ENCODE measurements around the gene FAM171A2. TPM values are rescaled to one million over a fixed set of nuclear protein-coding genes. Genes with fewer than 3 reads are reported as not detected.
"Not testable (repeated sequence)": the region's sequence is repeated elsewhere in the genome, so short reads cannot be mapped to it uniquely, and the experiment has no call there.

Gene FAM171A2
- polyA plus RNA-seq, 3 donors, result 23.9 to 45.2 (median 36.9) TPM

- DNase-seq (ENCODE audit: extremely low read depth in 1 of 11, low read depth in 9 of 11, low spot score in 4 of 11), result no peak
Observed at GRCh38 chr17:44387804-44388203, 24.2 kb upstream of the FAM171A2 start.

DNA sequence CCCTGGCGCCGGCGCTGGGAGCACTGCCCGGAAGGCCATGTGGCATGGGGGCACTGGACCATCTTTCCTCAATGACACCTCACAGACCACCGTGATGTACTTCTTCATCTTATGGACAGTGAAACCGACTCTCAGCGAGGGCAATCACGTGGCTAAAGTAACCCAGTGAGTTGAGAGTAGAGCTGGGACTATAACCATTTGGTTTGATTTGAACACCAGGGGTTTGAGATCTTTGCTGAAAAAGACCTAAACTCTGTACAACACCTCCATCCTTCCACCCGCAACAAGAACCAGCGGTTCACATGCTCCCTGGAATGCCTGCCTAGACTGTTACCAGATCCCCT, 22.5 kb upstream of the FAM171A2 start:
- no peak for DNase-seq (ENCODE audit: extremely low read depth in 1 of 11, low read depth in 9 of 11, low spot score in 4 of 11)

- DNase-seq (ENCODE audit: extremely low read depth in 1 of 11, low read depth in 9 of 11, low spot score in 4 of 11), result peak in 6 of 11 donors; percentile 44 to 79 (median 76)
Observed at GRCh38 chr17:44385287-44386181, 21.9 kb upstream of the FAM171A2 start.

DNA sequence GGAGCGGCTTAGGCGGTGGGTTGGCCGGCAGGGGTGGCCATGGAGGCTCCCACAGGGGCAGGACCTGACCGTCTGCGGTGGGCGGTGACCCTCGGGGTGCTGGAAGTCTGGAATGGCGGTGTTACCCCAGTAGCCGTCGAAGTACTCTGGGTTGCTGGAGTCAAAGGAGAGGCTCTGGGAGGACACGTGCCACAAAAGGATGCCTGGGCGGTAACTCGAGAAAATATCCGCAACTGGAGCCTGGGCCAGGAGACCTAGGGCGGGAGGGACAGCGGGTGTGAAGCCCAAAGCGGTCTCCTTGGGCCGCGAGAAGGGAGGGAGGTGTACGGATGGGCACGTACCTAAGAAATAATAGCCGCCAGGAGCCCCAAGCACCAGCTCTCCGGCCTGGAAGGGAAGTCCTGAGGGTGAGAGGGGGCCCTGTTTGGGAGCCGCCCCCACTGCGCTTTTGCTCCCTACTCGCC, 21.2 kb upstream of the FAM171A2 start:
- DNase-seq (ENCODE audit: extremely low read depth in 1 of 11, low read depth in 9 of 11, low spot score in 4 of 11), result no peak

- no peak for DNase-seq (ENCODE audit: extremely low read depth in 1 of 11, low read depth in 9 of 11, low spot score in 4 of 11)
Observed at GRCh38 chr17:44384281-44384822, 20.7 kb upstream of the FAM171A2 start.

DNA sequence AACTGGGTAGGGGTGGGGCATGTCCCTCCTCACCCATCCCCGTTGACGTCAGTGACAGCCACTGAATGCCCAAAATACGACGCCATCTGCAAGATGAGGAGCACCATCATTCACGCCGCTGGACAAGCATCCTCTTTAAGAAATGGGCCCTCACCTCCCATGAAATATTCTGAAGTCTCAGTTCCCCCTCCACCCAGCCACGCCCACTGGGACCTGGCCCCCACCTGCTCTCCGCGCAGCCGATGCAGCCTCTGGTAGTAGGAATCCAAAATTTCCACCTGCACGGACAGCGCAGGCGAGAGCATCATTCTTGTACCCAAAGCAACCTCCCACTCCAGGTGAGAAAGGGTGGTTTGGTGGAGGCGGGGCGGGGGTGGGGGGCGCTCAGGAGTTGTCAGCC, 20.2 kb upstream of the FAM171A2 start:
- DNase-seq (ENCODE audit: extremely low read depth in 1 of 11, low read depth in 9 of 11, low spot score in 4 of 11), result no peak

DNA sequence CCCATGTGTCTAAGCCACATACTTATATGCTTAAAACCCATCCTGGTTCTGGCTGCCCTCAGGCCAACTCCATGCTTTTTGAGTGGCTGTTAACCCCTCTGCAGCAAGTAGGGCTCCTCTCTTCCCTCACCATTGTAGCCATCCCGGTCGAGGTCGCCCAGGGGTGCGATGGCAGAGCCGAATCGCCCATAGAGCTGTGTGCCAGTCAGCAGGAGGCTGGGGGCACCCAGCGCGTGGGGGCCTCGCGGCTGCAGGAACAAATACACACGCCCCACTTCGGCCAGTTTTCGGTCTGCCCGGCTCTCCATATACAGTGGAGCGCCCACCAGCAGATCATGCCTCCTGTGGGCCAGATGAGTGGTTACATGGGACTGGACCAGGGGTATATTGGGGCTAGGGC, 19.7 kb upstream of the FAM171A2 start:
- no peak for DNase-seq (ENCODE audit: extremely low read depth in 1 of 11, low read depth in 9 of 11, low spot score in 4 of 11)

GRCh38 chr17:44382917-44383316, 19.3 kb upstream of the FAM171A2 start:
- no peak for DNase-seq (ENCODE audit: extremely low read depth in 1 of 11, low read depth in 9 of 11, low spot score in 4 of 11)

- no peak for DNase-seq (ENCODE audit: extremely low read depth in 1 of 11, low read depth in 9 of 11, low spot score in 4 of 11)
Observed at GRCh38 chr17:44381810-44382305, 18.2 kb upstream of the FAM171A2 start.

DNA sequence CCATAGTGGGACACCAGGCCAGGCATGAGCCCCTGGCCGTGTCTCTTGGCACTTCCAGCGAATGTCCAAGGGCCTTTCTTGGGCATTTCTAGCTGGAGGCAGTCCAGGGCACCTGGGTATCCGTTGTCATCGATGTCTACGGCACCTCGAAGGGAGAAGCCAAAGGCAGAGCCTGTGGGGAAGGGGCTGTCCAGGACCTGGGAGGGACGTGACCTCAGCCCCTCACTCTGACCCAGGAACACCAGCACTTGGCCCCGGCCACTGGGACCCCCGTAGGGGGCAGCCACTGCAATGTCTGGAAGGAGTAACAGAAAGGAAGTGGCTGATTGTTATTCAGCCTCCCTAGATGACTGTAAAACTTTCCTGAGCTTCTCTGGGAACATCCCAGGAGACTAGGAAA, 17.1 kb upstream of the FAM171A2 start:
- DNase-seq (ENCODE audit: extremely low read depth in 1 of 11, low read depth in 9 of 11, low spot score in 4 of 11), result no peak

DNA sequence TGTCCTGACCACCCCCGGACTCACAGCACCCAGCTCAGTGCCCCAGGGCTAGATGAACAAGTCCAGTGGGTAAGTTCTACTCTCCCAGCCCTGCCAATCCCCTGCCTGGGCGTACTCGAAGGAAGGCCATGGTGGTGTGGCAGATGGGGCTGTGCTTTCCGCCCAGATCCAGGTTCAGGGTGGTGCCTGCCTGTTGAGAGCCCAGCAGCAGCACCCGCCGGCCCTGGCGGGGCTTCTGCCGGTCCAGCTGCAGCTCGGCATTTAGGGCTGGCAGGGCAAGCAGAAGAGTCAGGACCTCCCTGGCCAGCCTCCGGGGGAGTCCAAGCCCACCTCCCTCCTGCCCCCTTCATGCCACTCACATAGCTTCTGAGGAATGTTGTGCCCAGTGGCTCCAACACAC, 16.2 kb upstream of the FAM171A2 start:
- DNase-seq (ENCODE audit: extremely low read depth in 1 of 11, low read depth in 9 of 11, low spot score in 4 of 11), result no peak

- DNase-seq (ENCODE audit: extremely low read depth in 1 of 11, low read depth in 9 of 11, low spot score in 4 of 11), result no peak
Observed at GRCh38 chr17:44378171-44378705, 14.6 kb upstream of the FAM171A2 start.

- DNase-seq (ENCODE audit: extremely low read depth in 1 of 11, low read depth in 9 of 11, low spot score in 4 of 11), result no peak
Observed at GRCh38 chr17:44376779-44377178, 13.1 kb upstream of the FAM171A2 start.

DNA sequence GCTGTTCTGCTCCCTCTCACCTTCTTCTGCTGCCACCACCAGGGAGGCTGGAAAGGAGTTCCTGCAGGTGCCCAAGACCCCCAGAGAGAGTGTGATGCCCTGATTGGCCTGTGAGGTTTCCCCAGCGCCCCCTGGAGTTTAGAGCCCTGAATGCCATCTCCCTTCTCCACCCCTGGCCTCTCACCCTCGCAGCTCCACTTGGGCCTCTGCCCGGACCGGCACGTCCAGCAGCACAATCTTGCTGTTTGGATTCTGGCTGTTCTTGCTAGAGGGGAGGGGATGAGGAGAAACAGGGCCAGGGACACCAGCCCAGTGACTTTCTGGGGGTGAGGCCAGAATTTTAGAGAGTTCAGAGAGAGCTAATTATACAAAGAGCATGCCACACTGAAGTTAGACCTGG, 12.5 kb upstream of the FAM171A2 start:
- DNase-seq (ENCODE audit: extremely low read depth in 1 of 11, low read depth in 9 of 11, low spot score in 4 of 11), result no peak

- no peak for DNase-seq (ENCODE audit: extremely low read depth in 1 of 11, low read depth in 9 of 11, low spot score in 4 of 11)
Observed at GRCh38 chr17:44375196-44376017, 11.8 kb upstream of the FAM171A2 start.

DNA sequence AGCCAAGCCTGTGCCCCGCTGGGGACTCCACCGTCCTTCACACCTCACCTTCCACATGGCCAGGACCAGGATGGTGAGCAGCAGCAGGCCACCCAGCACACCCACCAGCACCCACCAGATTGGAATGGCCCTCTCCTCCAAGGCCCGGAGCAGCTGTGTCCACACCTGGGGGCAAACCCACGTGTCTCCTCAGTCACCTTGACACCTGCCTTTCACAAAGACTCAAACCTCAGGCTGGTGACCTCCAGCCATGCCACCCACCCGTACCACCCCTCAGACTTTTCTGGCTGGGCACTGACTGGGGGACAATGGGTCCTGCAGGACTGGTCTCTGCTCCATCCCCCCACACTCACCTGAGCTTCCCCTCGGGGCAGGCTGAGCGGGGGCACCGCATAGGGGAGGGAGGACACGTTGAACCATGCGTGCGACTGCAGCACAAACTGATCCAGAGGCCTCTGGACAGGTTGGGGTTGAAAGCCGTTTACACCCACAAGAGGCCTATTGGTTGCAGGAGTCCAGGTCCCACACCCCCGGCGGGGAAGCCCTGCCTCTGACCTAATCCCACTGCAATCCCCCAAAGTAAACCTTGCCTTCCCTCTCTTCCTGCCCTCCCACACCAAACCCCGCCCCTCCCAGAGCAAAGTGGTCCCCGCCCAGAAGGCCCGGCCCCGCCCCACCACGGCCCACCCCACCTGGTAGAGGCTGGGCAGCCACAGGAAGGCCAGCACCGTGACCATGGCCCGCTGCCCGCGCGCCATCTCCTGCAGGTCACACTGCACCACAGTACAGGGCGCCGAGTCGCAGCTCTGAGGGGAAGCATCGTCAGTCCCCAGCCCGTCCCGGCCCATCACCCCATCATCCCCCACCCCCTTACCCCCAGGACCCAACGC, 10.9 kb upstream of the FAM171A2 start:
- DNase-seq (ENCODE audit: extremely low read depth in 1 of 11, low read depth in 9 of 11, low spot score in 4 of 11), result peak in 1 of 11 donors; percentile 25

- no peak for DNase-seq (ENCODE audit: extremely low read depth in 1 of 11, low read depth in 9 of 11, low spot score in 4 of 11)
Observed at GRCh38 chr17:44372036-44372435, 8.4 kb upstream of the FAM171A2 start.

- not testable (repeated sequence) for DNase-seq (ENCODE audit: extremely low read depth in 1 of 11, low read depth in 9 of 11, low spot score in 4 of 11)
Observed at GRCh38 chr17:44369414-44370023, 5.9 kb upstream of the FAM171A2 start.

Measured in renal cortex interstitium (tissue), 11 donors.